Mammary epithelial cell (primary cell): Measurements from ENCODE around the gene CLSTN1.
"Not testable (repeated sequence)": the region's sequence is repeated elsewhere in the genome, so short reads cannot be mapped to it uniquely, and the experiment has no call there.

ENCODE experiments used
- CTCF ChIP-seq, 2 donors: IDR thresholded peaks in 1 of 2; conservative IDR thresholded peaks in 1 of 2; 2 replicates each; pipeline ENCODE4 v1.5.1; 2011 to 2012; ENCODE audit warnings: inconsistent platforms in 2 of 2, low read length in 2 of 2, mild to moderate bottlenecking in 2 of 2, control low read depth in 1 of 2, low read depth in 1 of 2; ENCODE audit not compliant: insufficient read depth in 1 of 2; ENCODE audit errors: extremely low read depth in 1 of 2
- EZH2 ChIP-seq: IDR thresholded peaks from 2 replicates; pipeline ENCODE4 v1.6.1; 2012; ENCODE audit warnings: low read length, inconsistent platforms, borderline replicate concordance

GRCh38 chr1:9789700-9790099 lies 34.1 kb downstream of the CLSTN1 start:
- TF ChIP-seq CTCF (conservative IDR thresholded peaks at IDR 0.05 in 1 of 2, IDR thresholded peaks at IDR 0.05 in 1 of 2; ENCODE audit: extremely low read depth in 1 of 2, insufficient read depth in 1 of 2, low read depth in 1 of 2, low read length in 2 of 2); EZH2: not testable (repeated sequence)
